SK-N-MC (cell line): ENCODE data around the gene PAX7.

ENCODE experiments used
- EZH2 ChIP-seq: fragments of 200-600 bp; sonication (generic); IDR thresholded peaks from one replicate; pipeline ENCODE4 v1.6.1; 2017; ENCODE audit warnings: antibody characterized with exemption
- POLR2AphosphoS5 ChIP-seq: IDR thresholded peaks from 2 replicates; pipeline ENCODE4 v1.6.1; 2012; ENCODE audit warnings: mild to moderate bottlenecking, low read depth, low read length, borderline replicate concordance

DNA sequence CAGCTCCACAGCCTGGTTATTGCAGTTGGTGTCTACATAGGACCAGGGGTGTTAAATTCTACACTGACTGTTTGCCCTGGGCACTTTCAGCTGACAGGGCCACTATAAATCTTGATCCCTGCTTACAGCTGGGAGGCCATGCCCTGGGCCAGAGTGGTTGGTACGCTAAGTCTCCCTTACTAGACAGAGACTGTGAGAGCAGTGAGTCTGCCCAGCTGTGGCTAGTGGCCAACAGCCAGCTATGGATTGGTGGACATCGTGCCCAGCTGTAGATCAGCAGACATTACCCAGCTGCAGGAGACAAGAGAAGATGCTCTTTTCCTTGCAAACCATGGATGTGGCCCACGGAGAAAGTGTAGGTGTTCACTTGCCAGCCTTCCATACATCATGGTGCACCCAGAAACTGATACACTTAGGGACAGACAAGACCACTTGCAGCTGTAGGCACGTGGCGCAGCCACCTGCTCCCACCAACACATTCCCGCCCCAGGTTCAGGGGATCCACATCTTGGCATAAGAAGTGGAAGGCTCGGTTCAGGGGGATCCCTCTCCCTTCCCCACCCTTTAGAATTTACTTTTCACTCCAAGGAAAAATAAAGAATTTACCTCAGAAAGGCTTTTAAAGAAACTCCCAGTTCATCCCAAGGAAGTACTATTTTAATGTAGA, 16.4 kb upstream of the PAX7 start:
- TF ChIP-seq EZH2, result no peak
- TF ChIP-seq POLR2AphosphoS5, result no peak
